DOHH2 (cell line): ENCODE results near the gene KIAA1328.

Source experiments
- H3F3A ChIP-seq: fragments of 200-600 bp; sonication (generic), shearing (Covaris generic); 2 replicates; pipeline ENCODE4 v1.6.0; 2016; ENCODE audit warnings: antibody characterized with exemption, mild to moderate bottlenecking; ENCODE audit not compliant: control insufficient read depth, insufficient read depth
- H3K27ac ChIP-seq: fragments of 200-600 bp; sonication (generic); 2 replicates; pipeline ENCODE4 v1.5.1; 2014; ENCODE audit warnings: low read depth, mild to moderate bottlenecking, low read length, moderate library complexity
- H3K27me3 ChIP-seq: fragments of 200-600 bp; sonication (generic); 2 replicates; pipeline ENCODE4 v1.6.1; 2014; ENCODE audit warnings: mild to moderate bottlenecking, low read length, mixed read lengths; ENCODE audit not compliant: control insufficient read depth
- H3K36me3 ChIP-seq: fragments of 200-600 bp; sonication (generic); 2 replicates; pipeline ENCODE4 v1.6.1; 2014; ENCODE audit warnings: mild to moderate bottlenecking, low read length, moderate library complexity, mixed read lengths; ENCODE audit not compliant: control insufficient read depth
- H3K4me1 ChIP-seq: fragments of 200-600 bp; sonication (generic); 2 replicates; pipeline ENCODE4 v1.6.1; 2014; ENCODE audit warnings: mild to moderate bottlenecking, low read length, mixed read lengths; ENCODE audit not compliant: control insufficient read depth
- H3K4me2 ChIP-seq: fragments of 200-600 bp; sonication (generic); 2 replicates; pipeline ENCODE4 v1.6.0; 2014; ENCODE audit warnings: mild to moderate bottlenecking, low read length, moderate library complexity
- H3K4me3 ChIP-seq: fragments of 200-600 bp; sonication (generic); 2 replicates; pipeline ENCODE4 v1.5.1; 2014; ENCODE audit warnings: mild to moderate bottlenecking, low read length, mixed read lengths
- H3K79me2 ChIP-seq: fragments of 200-600 bp; sonication (generic); 2 replicates; pipeline ENCODE4 v1.6.1; 2014; ENCODE audit warnings: mild to moderate bottlenecking, low read length, mixed read lengths; ENCODE audit not compliant: control insufficient read depth
- H3K9me2 ChIP-seq: fragments of 200-600 bp; sonication (generic); replicated peaks from 2 replicates; pipeline ENCODE4 v1.6.1; 2014; ENCODE audit warnings: mild to moderate bottlenecking, low read length, mixed read lengths; ENCODE audit not compliant: control insufficient read depth
- H3K9me3 ChIP-seq: fragments of 200-600 bp; sonication (generic); 2 replicates; pipeline ENCODE4 v1.6.1; 2014; ENCODE audit warnings: antibody characterized with exemption, low read length, mixed read lengths; ENCODE audit not compliant: control insufficient read depth, insufficient read depth
- H4K20me1 ChIP-seq: fragments of 200-600 bp; sonication (generic); 2 replicates; pipeline ENCODE4 v1.6.0; 2014; ENCODE audit warnings: low read depth, mild to moderate bottlenecking, antibody characterized with exemption, low read length, moderate library complexity; ENCODE audit not compliant: control insufficient read depth, insufficient read depth
- CTCF ChIP-seq: fragments of 200-600 bp; sonication (generic); IDR thresholded peaks from one replicate; pipeline ENCODE4 v1.5.1; 2014; ENCODE audit warnings: antibody characterized with exemption, mild to moderate bottlenecking, low read depth, low read length; ENCODE audit not compliant: poor library complexity, severe bottlenecking
- EZH2phosphoT487 ChIP-seq: fragments of 200-600 bp; sonication (generic); IDR thresholded peaks from 2 replicates; pipeline ENCODE4 v1.6.1; 2017; ENCODE audit warnings: borderline replicate concordance, mild to moderate bottlenecking, antibody characterized with exemption, low read length, moderate library complexity, mixed read lengths

Gene KIAA1328

GRCh38 chr18:36893227-36893626 is 64.3 kb downstream of the KIAA1328 start:
- H4K20me1 ChIP-seq: no peaks in the 10 kb centered on the region
- no peaks in the 10 kb centered on the region for H3K9me2 ChIP-seq
- H3K36me3 ChIP-seq: no peaks in the 10 kb centered on the region
- no peaks in the 10 kb centered on the region for H3K4me1 ChIP-seq
- H3K4me3 ChIP-seq: no peak overlapping the region
- no peak for TF ChIP-seq EZH2phosphoT487
- no peak for TF ChIP-seq CTCF
- no peaks in the 10 kb centered on the region for H3F3A ChIP-seq
- H3K79me2 ChIP-seq: no peaks in the 10 kb centered on the region
- no peak overlapping the region for H3K4me2 ChIP-seq
- no peaks in the 10 kb centered on the region for H3K9me3 ChIP-seq
- no peaks in the 10 kb centered on the region for H3K27me3 ChIP-seq
- H3K27ac ChIP-seq: no peak overlapping the region

- no peaks in the 10 kb centered on the region for H3K27me3 ChIP-seq
- H3K4me2 ChIP-seq: no peak overlapping the region
- no peaks in the 10 kb centered on the region for H3K36me3 ChIP-seq
- H3K4me3 ChIP-seq: no peak overlapping the region
- no peak overlapping the region for H3K27ac ChIP-seq
- H3K9me3 ChIP-seq: no peaks in the 10 kb centered on the region
- no peak for TF ChIP-seq EZH2phosphoT487
- no peak for TF ChIP-seq CTCF
- H3K4me1 ChIP-seq: no peaks in the 10 kb centered on the region
- no peaks in the 10 kb centered on the region for H3K9me2 ChIP-seq
- H4K20me1 ChIP-seq: no peaks in the 10 kb centered on the region
- no peaks in the 10 kb centered on the region for H3K79me2 ChIP-seq
- H3F3A ChIP-seq: no peaks in the 10 kb centered on the region
These were observed 66.7 kb downstream of the KIAA1328 start for GRCh38 chr18:36895606-36896005.

GRCh38 chr18:36897253-36897652 is 68.3 kb downstream of the KIAA1328 start:
- no peak for TF ChIP-seq CTCF
- no peak for TF ChIP-seq EZH2phosphoT487
- H3F3A ChIP-seq: no peaks in the 10 kb centered on the region
- no peaks in the 10 kb centered on the region for H3K36me3 ChIP-seq

GRCh38 chr18:36899289-36899688 is 70.4 kb downstream of the KIAA1328 start:
- Histone ChIP-seq H3K79me2 (no peaks in the 10 kb centered on the region), H3K9me3 (no peaks in the 10 kb centered on the region), H3K4me2 (no peak overlapping the region), H3K36me3 (no peaks in the 10 kb centered on the region), H3K4me1 (no peaks in the 10 kb centered on the region), H3K4me3 (no peak overlapping the region), H3F3A (no peaks in the 10 kb centered on the region), H3K9me2 (no peaks in the 10 kb centered on the region), H3K27me3 (no peaks in the 10 kb centered on the region), H4K20me1 (no peaks in the 10 kb centered on the region), H3K27ac (no peak overlapping the region)
- TF ChIP-seq EZH2phosphoT487 (no peak), CTCF (peak; percentile 60)

More at GRCh38 chr18:36897253-36897652, 68.3 kb downstream of the KIAA1328 start:
- no peaks in the 10 kb centered on the region for H3K4me1 ChIP-seq
- no peaks in the 10 kb centered on the region for H3K79me2 ChIP-seq
- H3K9me2 ChIP-seq: no peaks in the 10 kb centered on the region
- no peaks in the 10 kb centered on the region for H3K9me3 ChIP-seq
- H3K27ac ChIP-seq: no peak overlapping the region
- H3K4me3 ChIP-seq: no peak overlapping the region
- no peaks in the 10 kb centered on the region for H4K20me1 ChIP-seq
- no peaks in the 10 kb centered on the region for H3K27me3 ChIP-seq
- H3K4me2 ChIP-seq: no peak overlapping the region
